GM23338 (cell line): ENCODE measurements around the gene MRPS18B. TPM values are rescaled to one million over a fixed set of nuclear protein-coding genes. Genes with fewer than 3 reads are reported as not detected.

ENCODE experiments used
- ATAC-seq: fragments of 200-7000 bp; cut with Tn5 transposase; 3 replicates; pipeline ENCODE4 v1.9.1; 2020
- DNase-seq: peaks from one replicate; pipeline ENCODE4 v3.0.0-alpha.2; 2015; ENCODE audit warnings: low spot score
- H2AFZ ChIP-seq: fragments of 200-600 bp; sonication (generic); 2 replicates; pipeline ENCODE4 v1.8.0; 2016; ENCODE audit warnings: antibody characterized with exemption, mild to moderate bottlenecking, moderate library complexity
- H3F3A ChIP-seq: fragments of 200-600 bp; sonication (generic); replicated peaks from 2 replicates; pipeline ENCODE4 v1.8.0; 2017; ENCODE audit warnings: antibody characterized with exemption, mixed run types, low read depth
- H3K27ac ChIP-seq: fragments of 200-600 bp; sonication (generic); 2 replicates; pipeline ENCODE4 v1.6.1; 2016; ENCODE audit warnings: low read depth
- H3K27me3 ChIP-seq: fragments of 200-600 bp; sonication (generic); 2 replicates; pipeline ENCODE4 v1.8.0; 2016; ENCODE audit warnings: mild to moderate bottlenecking, mixed run types, moderate library complexity; ENCODE audit not compliant: insufficient read depth
- H3K36me3 ChIP-seq: fragments of 200-600 bp; sonication (generic); 2 replicates; pipeline ENCODE4 v1.8.0; 2016; ENCODE audit warnings: mild to moderate bottlenecking; ENCODE audit not compliant: insufficient read depth
- H3K4me1 ChIP-seq: fragments of 200-600 bp; sonication (generic); 2 replicates; pipeline ENCODE4 v1.8.0; 2016; ENCODE audit warnings: mild to moderate bottlenecking, moderate library complexity; ENCODE audit not compliant: insufficient read depth
- H3K4me2 ChIP-seq: fragments of 200-600 bp; sonication (generic); 2 replicates; pipeline ENCODE4 v1.7.1; 2017; ENCODE audit warnings: mixed run types
- H3K4me3 ChIP-seq: fragments of 200-600 bp; sonication (generic); 2 replicates; pipeline ENCODE4 v1.6.1; 2016; ENCODE audit warnings: mixed run types
- H3K79me2 ChIP-seq: fragments of 200-600 bp; sonication (generic); replicated peaks from 2 replicates; pipeline ENCODE4 v1.8.0; 2017; ENCODE audit warnings: mild to moderate bottlenecking; ENCODE audit not compliant: insufficient read depth
- H3K9me2 ChIP-seq: fragments of 200-600 bp; sonication (generic); 2 replicates; pipeline ENCODE4 v1.8.0; 2017; ENCODE audit not compliant: insufficient read depth
- H4K20me1 ChIP-seq: fragments of 200-600 bp; sonication (generic); replicated peaks from 2 replicates; pipeline ENCODE4 v1.8.0; 2017; ENCODE audit warnings: mild to moderate bottlenecking; ENCODE audit not compliant: insufficient read depth
- H3K27ac Mint-ChIP-seq: 2 replicates; pipeline ENCODE4 v1.8.0; 2020; ENCODE audit warnings: inconsistent platforms, mild to moderate bottlenecking, moderate library complexity, mixed read lengths
- H3K27me3 Mint-ChIP-seq: 3 replicates; pipeline ENCODE4 v1.8.0; 2022; ENCODE audit warnings: low read depth, mild to moderate bottlenecking, moderate library complexity, mixed read lengths, inconsistent platforms; ENCODE audit not compliant: insufficient read depth, poor library complexity
- H3K36me3 Mint-ChIP-seq: 3 replicates; pipeline ENCODE4 v1.8.0; 2021; ENCODE audit warnings: low read depth, mild to moderate bottlenecking, inconsistent platforms, moderate library complexity, mixed read lengths
- H3K4me1 Mint-ChIP-seq: 3 replicates; pipeline ENCODE4 v1.8.0; 2020; ENCODE audit warnings: mild to moderate bottlenecking, inconsistent platforms, mixed read lengths
- H3K4me3 Mint-ChIP-seq: 3 replicates; pipeline ENCODE4 v1.8.0; 2021; ENCODE audit warnings: moderate library complexity, mild to moderate bottlenecking, inconsistent platforms, mixed read lengths
- H3K9me3 Mint-ChIP-seq: 3 replicates; pipeline ENCODE4 v1.8.0; 2020; ENCODE audit warnings: moderate library complexity, mild to moderate bottlenecking, inconsistent platforms, mixed read lengths
- CREB1 ChIP-seq: fragments of 250-450 bp; sonication (Bioruptor Pico); IDR thresholded peaks from 2 replicates; pipeline ENCODE4 v1.5.0; 2020; ENCODE audit warnings: low read depth, mild to moderate bottlenecking, moderate library complexity
- ETS1 ChIP-seq: IDR thresholded peaks from 2 replicates; pipeline ENCODE4 v1.6.1; 2016; ENCODE audit warnings: antibody characterized with exemption
- EZH2 ChIP-seq: fragments of 200-600 bp; sonication (generic); IDR thresholded peaks from one replicate; pipeline ENCODE4 v1.8.0; 2017; ENCODE audit warnings: antibody characterized with exemption, mild to moderate bottlenecking, low read depth; ENCODE audit not compliant: unreplicated experiment
- EZH2phosphoT487 ChIP-seq: fragments of 200-600 bp; sonication (generic); IDR thresholded peaks from one replicate; pipeline ENCODE4 v1.8.1; 2018; ENCODE audit warnings: antibody characterized with exemption; ENCODE audit not compliant: unreplicated experiment
- JUNB ChIP-seq: IDR thresholded peaks from one replicate; pipeline ENCODE4 v1.6.1; 2016; ENCODE audit warnings: antibody characterized with exemption; ENCODE audit not compliant: unreplicated experiment
- NANOG ChIP-seq: IDR thresholded peaks from 2 replicates; pipeline ENCODE4 v1.6.1; 2016; ENCODE audit warnings: antibody characterized with exemption, borderline replicate concordance
- POLR2AphosphoS5 ChIP-seq: IDR thresholded peaks from 2 replicates; pipeline ENCODE4 v1.6.1; 2016; ENCODE audit warnings: antibody characterized with exemption, low read depth
- STAT1 ChIP-seq: IDR thresholded peaks from one replicate; pipeline ENCODE4 v1.6.1; 2016; ENCODE audit warnings: antibody characterized with exemption; ENCODE audit not compliant: unreplicated experiment
- ZNF114 ChIP-seq: fragments of 250-450 bp; sonication (Bioruptor Pico); IDR thresholded peaks from 2 replicates; pipeline ENCODE4 v1.5.0; 2020; ENCODE audit warnings: mild to moderate bottlenecking, moderate library complexity
- ZNF331 ChIP-seq: fragments of 250-450 bp; sonication (Bioruptor Pico); IDR thresholded peaks from 2 replicates; pipeline ENCODE4 v1.5.0; 2020; ENCODE audit warnings: low read depth, mild to moderate bottlenecking, moderate library complexity
- ZNF462 ChIP-seq: fragments of 250-450 bp; sonication (Bioruptor Pico); IDR thresholded peaks from 2 replicates; pipeline ENCODE4 v1.5.0; 2020; ENCODE audit warnings: mild to moderate bottlenecking, moderate library complexity
- polyA plus RNA-seq: library from polyadenylated mRNA; unstranded; fragments of >200 nt; fragmentation: Nextera tagmentation; extraction: Ambion mirVana; gene quantifications from 2 replicates; pipeline ENCODE4 v1.2.1, GENCODE V29; 2016
- total RNA-seq: library from RNA; depleted of rRNA; stranded (reverse); fragments of >200 nt; shearing (Covaris generic); gene quantifications from 2 replicates; pipeline ENCODE4 v1.2.3, GENCODE V29; 2014
- TF ChIP-seq, protein P1 (sequence below), 2 experiments: fragments of 200-600 bp in 1 of 2; sonication (generic) in 1 of 2; conservative IDR thresholded peaks; 2 replicates each; pipeline versions ENCODE4 v1.5.1 to v1.6.1; 2016 to 2017; ENCODE audit warnings: antibody characterized with exemption in 2 of 2, low read depth in 2 of 2, mild to moderate bottlenecking in 2 of 2, moderate library complexity in 1 of 2
- TF ChIP-seq, protein P2 (sequence below): IDR thresholded peaks from one replicate; pipeline ENCODE4 v1.6.1; 2018; ENCODE audit warnings: antibody characterized with exemption; ENCODE audit not compliant: unreplicated experiment

MRPS18B gene
- total and polyA plus RNA-seq, 2 experiments from 2014 or later = 49.2 to 73.6 TPM

GRCh38 chr6:30613251-30614043, 4.2 kb upstream of the MRPS18B start:
- H3K9me3 Mint-ChIP-seq = peaks cover 18% of the 10 kb centered on the region; the same call in 2 of the 3 replicates
- peaks cover 85% of the 10 kb centered on the region for H3K36me3 Mint-ChIP-seq
- no peak for DNase-seq
- no peaks in the 10 kb centered on the region for H3K9me2 ChIP-seq
- H3K4me1 ChIP-seq = peaks cover 17% of the 10 kb centered on the region
- H3K4me1 Mint-ChIP-seq = peaks cover 33% of the 10 kb centered on the region
- H3K4me3 Mint-ChIP-seq = peak overlapping the region; percentile 96
- no peaks in the 10 kb centered on the region for H3K27me3 ChIP-seq
- H3K36me3 ChIP-seq = peaks cover 26% of the 10 kb centered on the region
- no peak for ATAC-seq
- peak overlapping the region; percentile 60 for H3K27ac Mint-ChIP-seq
- 0 out of 2 replicates have a peak overlapping the region, but pooled peaks have one; percentile 44 for H3K4me3 ChIP-seq
- peaks cover 47% of the 10 kb centered on the region for H3K27me3 Mint-ChIP-seq
- no peak overlapping the region for H2AFZ ChIP-seq
- peaks cover 7% of the 10 kb centered on the region; the same call in 1 of the 2 replicates for H3F3A ChIP-seq
- peaks cover 16% of the 10 kb centered on the region for H4K20me1 ChIP-seq
- H3K4me2 ChIP-seq = peak overlapping the region; percentile 68; the same call in 1 of the 2 replicates
- TF ChIP-seq POLR2AphosphoS5 (no peak), ZNF462 (CRISPR knock-in tag) (no peak), EZH2 (no peak), JUNB (no peak), EZH2phosphoT487 (no peak), CREB1 (no peak), ZNF331 (CRISPR knock-in tag) (no peak), STAT1 (no peak), ZNF114 (no peak), ETS1 (no peak), NANOG (no peak)
- TF ChIP-seq, protein P1, sequence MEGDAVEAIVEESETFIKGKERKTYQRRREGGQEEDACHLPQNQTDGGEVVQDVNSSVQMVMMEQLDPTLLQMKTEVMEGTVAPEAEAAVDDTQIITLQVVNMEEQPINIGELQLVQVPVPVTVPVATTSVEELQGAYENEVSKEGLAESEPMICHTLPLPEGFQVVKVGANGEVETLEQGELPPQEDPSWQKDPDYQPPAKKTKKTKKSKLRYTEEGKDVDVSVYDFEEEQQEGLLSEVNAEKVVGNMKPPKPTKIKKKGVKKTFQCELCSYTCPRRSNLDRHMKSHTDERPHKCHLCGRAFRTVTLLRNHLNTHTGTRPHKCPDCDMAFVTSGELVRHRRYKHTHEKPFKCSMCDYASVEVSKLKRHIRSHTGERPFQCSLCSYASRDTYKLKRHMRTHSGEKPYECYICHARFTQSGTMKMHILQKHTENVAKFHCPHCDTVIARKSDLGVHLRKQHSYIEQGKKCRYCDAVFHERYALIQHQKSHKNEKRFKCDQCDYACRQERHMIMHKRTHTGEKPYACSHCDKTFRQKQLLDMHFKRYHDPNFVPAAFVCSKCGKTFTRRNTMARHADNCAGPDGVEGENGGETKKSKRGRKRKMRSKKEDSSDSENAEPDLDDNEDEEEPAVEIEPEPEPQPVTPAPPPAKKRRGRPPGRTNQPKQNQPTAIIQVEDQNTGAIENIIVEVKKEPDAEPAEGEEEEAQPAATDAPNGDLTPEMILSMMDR (conservative IDR thresholded peaks at IDR 0.05; ENCODE audit: low read depth in 2 of 2) = no peak
- TF ChIP-seq, protein P2, sequence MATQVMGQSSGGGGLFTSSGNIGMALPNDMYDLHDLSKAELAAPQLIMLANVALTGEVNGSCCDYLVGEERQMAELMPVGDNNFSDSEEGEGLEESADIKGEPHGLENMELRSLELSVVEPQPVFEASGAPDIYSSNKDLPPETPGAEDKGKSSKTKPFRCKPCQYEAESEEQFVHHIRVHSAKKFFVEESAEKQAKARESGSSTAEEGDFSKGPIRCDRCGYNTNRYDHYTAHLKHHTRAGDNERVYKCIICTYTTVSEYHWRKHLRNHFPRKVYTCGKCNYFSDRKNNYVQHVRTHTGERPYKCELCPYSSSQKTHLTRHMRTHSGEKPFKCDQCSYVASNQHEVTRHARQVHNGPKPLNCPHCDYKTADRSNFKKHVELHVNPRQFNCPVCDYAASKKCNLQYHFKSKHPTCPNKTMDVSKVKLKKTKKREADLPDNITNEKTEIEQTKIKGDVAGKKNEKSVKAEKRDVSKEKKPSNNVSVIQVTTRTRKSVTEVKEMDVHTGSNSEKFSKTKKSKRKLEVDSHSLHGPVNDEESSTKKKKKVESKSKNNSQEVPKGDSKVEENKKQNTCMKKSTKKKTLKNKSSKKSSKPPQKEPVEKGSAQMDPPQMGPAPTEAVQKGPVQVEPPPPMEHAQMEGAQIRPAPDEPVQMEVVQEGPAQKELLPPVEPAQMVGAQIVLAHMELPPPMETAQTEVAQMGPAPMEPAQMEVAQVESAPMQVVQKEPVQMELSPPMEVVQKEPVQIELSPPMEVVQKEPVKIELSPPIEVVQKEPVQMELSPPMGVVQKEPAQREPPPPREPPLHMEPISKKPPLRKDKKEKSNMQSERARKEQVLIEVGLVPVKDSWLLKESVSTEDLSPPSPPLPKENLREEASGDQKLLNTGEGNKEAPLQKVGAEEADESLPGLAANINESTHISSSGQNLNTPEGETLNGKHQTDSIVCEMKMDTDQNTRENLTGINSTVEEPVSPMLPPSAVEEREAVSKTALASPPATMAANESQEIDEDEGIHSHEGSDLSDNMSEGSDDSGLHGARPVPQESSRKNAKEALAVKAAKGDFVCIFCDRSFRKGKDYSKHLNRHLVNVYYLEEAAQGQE = no peak
- H3K79me2 ChIP-seq = peaks cover 49% of the 10 kb centered on the region
- H3K27ac ChIP-seq = peak overlapping the region; percentile 15; the same call in 1 of the 2 replicates
